HEK293T (cell line): Measurements from ENCODE around the gene EPN1.

Source experiments
- FOXA1 ChIP-seq: fragments of 450-650 bp; IDR thresholded peaks from 2 replicates; pipeline ENCODE4 v1.6.1; 2016; ENCODE audit warnings: mild to moderate bottlenecking
- FOXM1 ChIP-seq: fragments of 450-650 bp; IDR thresholded peaks from 2 replicates; pipeline ENCODE4 v1.6.1; 2017; ENCODE audit warnings: mild to moderate bottlenecking, borderline replicate concordance
- HDGF ChIP-seq: fragments of 450-650 bp; IDR thresholded peaks from 2 replicates; pipeline ENCODE4 v1.6.1; 2017; ENCODE audit warnings: antibody characterized with exemption, borderline replicate concordance
- L3MBTL2 ChIP-seq: fragments of 450-650 bp; conservative IDR thresholded peaks from 2 replicates; pipeline ENCODE4 v1.6.1; 2016; ENCODE audit warnings: mild to moderate bottlenecking
- LEF1 ChIP-seq: fragments of 450-650 bp; IDR thresholded peaks from 2 replicates; pipeline ENCODE4 v1.6.1; 2017; ENCODE audit warnings: mild to moderate bottlenecking, borderline replicate concordance
- NFRKB ChIP-seq: fragments of 450-650 bp; IDR thresholded peaks from 2 replicates; pipeline ENCODE4 v1.6.1; 2016; ENCODE audit warnings: mild to moderate bottlenecking, moderate library complexity
- PKNOX1 ChIP-seq: fragments of 450-650 bp; IDR thresholded peaks from 2 replicates; pipeline ENCODE4 v1.6.1; 2016
- SUZ12 ChIP-seq: fragments of 450-650 bp; IDR thresholded peaks from 2 replicates; pipeline ENCODE4 v1.6.1; 2016; ENCODE audit warnings: mild to moderate bottlenecking
- TARDBP ChIP-seq: fragments of 450-650 bp; IDR thresholded peaks from 2 replicates; pipeline ENCODE4 v1.6.1; 2016
- ZNF384 ChIP-seq: fragments of 450-650 bp; IDR thresholded peaks from 2 replicates; pipeline ENCODE4 v1.6.1; 2016

- TF ChIP-seq FOXM1 (peak; percentile 57; the same call in 1 of the 2 replicates), ZNF384 (no peak), L3MBTL2 (0 out of 2 replicates have a peak, but pooled peaks have one; percentile 16), FOXA1 (no peak), TARDBP (no peak), NFRKB (no peak), PKNOX1 (no peak), HDGF (no peak), LEF1 (0 out of 2 replicates have a peak, but pooled peaks have one; percentile 29), SUZ12 (no peak)
Measured at GRCh38 chr19:55674841-55675660, at the start of gene EPN1.
